Measurements from ENCODE around the gene PCDHB11. TPM values are rescaled to one million over a fixed set of nuclear protein-coding genes. Genes with fewer than 3 reads are reported as not detected.
"Not testable (repeated sequence)": the region's sequence is repeated elsewhere in the genome, so short reads cannot be mapped to it uniquely, and the experiment has no call there.

Gene PCDHB11
- total RNA-seq, 4 donors from 2014 or later: 0.20 to 1.5 (median 0.61) TPM

DNA sequence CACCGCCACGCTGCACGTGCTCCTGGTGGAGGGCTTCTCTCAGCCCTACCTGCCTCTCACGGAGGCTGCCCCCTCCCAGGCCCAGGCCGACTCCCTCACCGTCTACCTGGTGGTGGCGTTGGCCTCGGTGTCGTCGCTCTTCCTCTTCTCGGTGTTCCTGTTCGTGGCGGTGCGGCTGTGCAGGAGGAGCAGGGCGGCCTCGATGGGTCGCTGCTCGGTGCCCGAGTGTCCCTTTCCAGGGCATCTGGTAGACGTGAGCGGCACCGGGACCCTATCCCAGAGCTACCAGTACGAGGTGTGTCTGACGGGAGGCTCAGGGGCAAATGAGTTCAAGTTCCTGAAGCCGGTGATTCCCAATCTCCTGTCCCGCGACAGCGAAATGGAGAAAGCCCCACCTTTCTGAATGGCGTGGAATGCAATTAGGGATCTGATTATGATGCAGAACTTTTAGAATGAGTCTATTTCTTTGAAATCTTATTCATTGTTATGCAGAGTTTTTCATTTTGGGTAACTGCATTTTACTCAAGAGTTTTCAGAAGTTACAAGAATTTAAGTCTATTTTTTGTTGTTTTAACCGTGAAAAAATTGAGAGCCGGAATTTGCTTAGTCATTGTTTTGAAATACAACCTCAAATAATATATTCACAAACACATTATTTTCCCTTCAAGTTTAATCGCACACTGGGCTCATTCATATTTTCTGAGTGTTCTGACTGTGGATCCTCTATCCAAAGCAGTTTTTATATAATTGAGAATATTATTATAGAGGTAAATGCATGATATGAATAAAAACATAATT lies 37.3 kb downstream of the PCDHB11 start:
- intact Hi-C loops (cut with DNase I; ENCODE audit: low total_unique reads): no loop called here
- in situ Hi-C loops (cut with MboI; ENCODE audit: low pct_ligation_motif_present in 1 of 4, low pct_unique_long_range_greater_than_20kb in 1 of 4, low sequenced_read_pairs in 3 of 4): no loop called here
- Histone ChIP-seq H3K4me3 (no peak overlapping the region), H3K4me1 (no peaks in the 10 kb centered on the region), H3K27me3 (no peaks in the 10 kb centered on the region), H3K27ac (no peak overlapping the region), H3K9me3 (peaks cover 71 to 99% of the 10 kb centered on the region in 2 donors), H3K36me3 (no peaks in the 10 kb centered on the region)
- DNase-seq: no peak
- TF ChIP-seq POLR2A (IDR thresholded peaks at IDR 0.05): no peak
- WGBS, 2 donors (ENCODE audit: low coverage in 1 of 2): 55 to 58% methylated on average over 6 to 32 of the region's 32 CpGs

DNA sequence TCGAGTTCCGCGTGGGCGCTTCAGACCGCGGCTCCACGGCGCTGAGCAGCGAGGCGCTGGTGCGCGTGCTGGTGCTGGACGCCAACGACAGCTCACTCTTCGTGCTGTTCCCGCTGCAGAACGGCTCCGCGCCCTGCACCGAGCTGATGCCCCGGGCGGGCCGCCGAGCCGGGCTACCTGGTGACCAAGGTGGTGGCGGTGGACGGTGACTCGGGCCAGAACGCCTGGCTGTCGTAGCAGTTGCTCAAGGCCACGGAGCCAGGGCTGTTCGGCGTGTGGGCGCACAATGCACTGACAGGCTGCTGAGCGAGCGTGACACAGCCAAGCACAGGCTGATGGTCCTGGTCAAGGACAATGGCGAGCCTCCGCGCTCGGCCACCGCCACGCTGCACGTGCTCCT lies 42.1 kb downstream of the PCDHB11 start:
- in situ Hi-C loops (cut with MboI; ENCODE audit: low pct_ligation_motif_present in 1 of 4, low pct_unique_long_range_greater_than_20kb in 1 of 4, low sequenced_read_pairs in 3 of 4) (no loop called here), intact Hi-C loops (cut with DNase I; ENCODE audit: low total_unique reads) (no loop called here)
- H3K9me3 ChIP-seq: peaks cover 71 to 99% of the 10 kb centered on the region in 2 donors
- H3K4me1 ChIP-seq: no peaks in the 10 kb centered on the region
- TF ChIP-seq, protein P1, sequence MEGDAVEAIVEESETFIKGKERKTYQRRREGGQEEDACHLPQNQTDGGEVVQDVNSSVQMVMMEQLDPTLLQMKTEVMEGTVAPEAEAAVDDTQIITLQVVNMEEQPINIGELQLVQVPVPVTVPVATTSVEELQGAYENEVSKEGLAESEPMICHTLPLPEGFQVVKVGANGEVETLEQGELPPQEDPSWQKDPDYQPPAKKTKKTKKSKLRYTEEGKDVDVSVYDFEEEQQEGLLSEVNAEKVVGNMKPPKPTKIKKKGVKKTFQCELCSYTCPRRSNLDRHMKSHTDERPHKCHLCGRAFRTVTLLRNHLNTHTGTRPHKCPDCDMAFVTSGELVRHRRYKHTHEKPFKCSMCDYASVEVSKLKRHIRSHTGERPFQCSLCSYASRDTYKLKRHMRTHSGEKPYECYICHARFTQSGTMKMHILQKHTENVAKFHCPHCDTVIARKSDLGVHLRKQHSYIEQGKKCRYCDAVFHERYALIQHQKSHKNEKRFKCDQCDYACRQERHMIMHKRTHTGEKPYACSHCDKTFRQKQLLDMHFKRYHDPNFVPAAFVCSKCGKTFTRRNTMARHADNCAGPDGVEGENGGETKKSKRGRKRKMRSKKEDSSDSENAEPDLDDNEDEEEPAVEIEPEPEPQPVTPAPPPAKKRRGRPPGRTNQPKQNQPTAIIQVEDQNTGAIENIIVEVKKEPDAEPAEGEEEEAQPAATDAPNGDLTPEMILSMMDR (IDR thresholded peaks at IDR 0.05): no peak
- TF ChIP-seq EP300 (IDR thresholded peaks at IDR 0.05; ENCODE audit: low read depth) (no peak), POLR2AphosphoS5 (IDR thresholded peaks at IDR 0.05) (no peak), POLR2A (IDR thresholded peaks at IDR 0.05) (no peak)
- 77% methylated on average over 29 of the region's 43 CpGs; no CpG with 5 or more reads in 1 of the 2 donors for WGBS, 2 donors (ENCODE audit: low coverage in 1 of 2)
- H3K27me3 ChIP-seq: no peaks in the 10 kb centered on the region
- no peak overlapping the region for H3K27ac ChIP-seq
- H3K4me3 ChIP-seq: no peak overlapping the region
- DNase-seq: no peak
- no peaks in the 10 kb centered on the region for H3K36me3 ChIP-seq

DNA sequence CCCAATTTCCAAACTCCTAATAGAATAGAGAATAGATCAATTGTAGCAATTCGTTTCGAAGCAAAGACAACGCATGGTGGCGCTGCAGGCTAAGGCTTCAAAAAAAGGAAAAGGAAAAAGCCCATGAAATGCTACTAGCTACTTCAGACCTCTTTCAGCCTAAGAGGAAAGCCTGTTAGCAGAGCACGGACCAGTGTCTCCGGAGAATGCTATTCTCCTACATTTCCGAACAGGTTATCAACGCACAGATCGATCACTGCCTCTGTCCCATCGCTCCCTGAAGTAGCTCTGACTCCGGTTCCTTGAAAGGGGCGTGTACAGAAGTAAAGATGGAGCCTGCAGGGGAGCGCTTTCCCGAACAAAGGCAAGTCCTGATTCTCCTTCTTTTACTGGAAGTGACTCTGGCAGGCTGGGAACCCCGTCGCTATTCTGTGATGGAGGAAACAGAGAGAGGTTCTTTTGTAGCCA lies 45.9 kb downstream of the PCDHB11 start, which contains the start of gene PCDHB15:
TSS of gene PCDHB15 (plus strand) at position 146 of the 468 bp plus-strand sequence. CDS start at position 330, 184 bp downstream.
- no peaks in the 10 kb centered on the region for H3K4me1 ChIP-seq
- H3K27me3 ChIP-seq: no peaks in the 10 kb centered on the region
- H3K4me3 ChIP-seq: no peak within 1 kb of the TSS
- no peaks in the 10 kb centered on the region for H3K36me3 ChIP-seq
- H3K9me3 ChIP-seq: peaks cover 77 to 98% of the 10 kb centered on the region in 2 donors
- intact Hi-C loops (cut with DNase I; ENCODE audit: low total_unique reads): no loop called here
- WGBS, 2 donors (ENCODE audit: low coverage in 1 of 2): 23 to 34% methylated on average over 8 to 16 of the region's 16 CpGs
- in situ Hi-C loops (cut with MboI; ENCODE audit: low pct_ligation_motif_present in 1 of 4, low pct_unique_long_range_greater_than_20kb in 1 of 4, low sequenced_read_pairs in 3 of 4): no loop called here
- TF ChIP-seq, protein P1 (IDR thresholded peaks at IDR 0.05): peak in 1 of 5 experiments; percentile 9
- TF ChIP-seq POLR2AphosphoS5 (IDR thresholded peaks at IDR 0.05): no peak
- DNase-seq: peak; percentile 13
- H3K27ac ChIP-seq: no peak within 1 kb of the TSS

DNA sequence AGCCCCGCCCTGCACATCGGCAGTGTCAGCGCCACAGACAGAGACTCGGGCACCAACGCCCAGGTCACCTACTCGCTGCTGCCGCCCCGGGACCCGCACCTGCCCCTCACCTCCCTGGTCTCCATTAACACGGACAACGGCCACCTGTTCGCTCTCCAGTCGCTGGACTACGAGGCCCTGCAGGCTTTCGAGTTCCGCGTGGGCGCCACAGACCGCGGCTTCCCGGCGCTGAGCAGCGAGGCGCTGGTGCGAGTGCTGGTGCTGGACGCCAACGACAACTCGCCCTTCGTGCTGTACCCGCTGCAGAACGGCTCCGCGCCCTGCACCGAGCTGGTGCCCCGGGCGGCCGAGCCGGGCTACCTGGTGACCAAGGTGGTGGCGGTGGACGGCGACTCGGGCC lies 47.5 kb downstream of the PCDHB11 start:
- in situ Hi-C loops (cut with MboI; ENCODE audit: low pct_ligation_motif_present in 1 of 4, low pct_unique_long_range_greater_than_20kb in 1 of 4, low sequenced_read_pairs in 3 of 4): not testable (repeated sequence)
- peaks cover 79 to 98% of the 10 kb centered on the region in 2 donors for H3K9me3 ChIP-seq
- WGBS, 2 donors (ENCODE audit: low coverage in 1 of 2): 79% methylated on average over 19 of the region's 42 CpGs; no CpG with 5 or more reads in 1 of the 2 donors

DNA sequence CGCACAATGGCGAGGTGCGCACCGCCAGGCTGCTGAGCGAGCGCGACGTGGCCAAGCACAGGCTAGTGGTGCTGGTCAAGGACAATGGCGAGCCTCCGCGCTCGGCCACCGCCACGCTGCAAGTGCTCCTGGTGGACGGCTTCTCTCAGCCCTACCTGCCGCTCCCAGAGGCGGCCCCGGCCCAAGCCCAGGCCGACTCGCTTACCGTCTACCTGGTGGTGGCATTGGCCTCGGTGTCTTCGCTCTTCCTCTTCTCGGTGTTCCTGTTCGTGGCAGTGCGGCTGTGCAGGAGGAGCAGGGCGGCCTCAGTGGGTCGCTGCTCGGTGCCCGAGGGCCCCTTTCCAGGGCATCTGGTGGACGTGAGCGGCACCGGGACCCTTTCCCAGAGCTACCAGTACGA lies 48.0 kb downstream of the PCDHB11 start:
- H3K27ac ChIP-seq; H3K36me3 ChIP-seq; H3K4me3 ChIP-seq; in situ Hi-C loops (cut with MboI; ENCODE audit: low pct_ligation_motif_present in 1 of 4, low pct_unique_long_range_greater_than_20kb in 1 of 4, low sequenced_read_pairs in 3 of 4); intact Hi-C loops (cut with DNase I; ENCODE audit: low total_unique reads); H3K4me1 ChIP-seq; H3K27me3 ChIP-seq; DNase-seq: not testable (repeated sequence)
- peaks cover 79 to 98% of the 10 kb centered on the region in 2 donors for H3K9me3 ChIP-seq
- WGBS, 2 donors (ENCODE audit: low coverage in 1 of 2): 74 to 100% methylated on average over 1 to 31 of the region's 34 CpGs

More for the DNA sequence above, 47.5 kb downstream of the PCDHB11 start:
- H3K4me1 ChIP-seq; intact Hi-C loops (cut with DNase I; ENCODE audit: low total_unique reads); H3K27ac ChIP-seq; DNase-seq; H3K36me3 ChIP-seq; H3K27me3 ChIP-seq; H3K4me3 ChIP-seq: not testable (repeated sequence)

All from transverse colon (tissue), 4 donors.